LNCAP (cell line): Measurements from ENCODE around the gene DEAF1.

Source experiments
- TF ChIP-seq, protein P1 (sequence below): fragments of 450-650 bp; IDR thresholded peaks from 2 replicates; pipeline ENCODE4 v1.5.1; 2017; ENCODE audit warnings: mild to moderate bottlenecking

DEAF1 gene

DNA sequence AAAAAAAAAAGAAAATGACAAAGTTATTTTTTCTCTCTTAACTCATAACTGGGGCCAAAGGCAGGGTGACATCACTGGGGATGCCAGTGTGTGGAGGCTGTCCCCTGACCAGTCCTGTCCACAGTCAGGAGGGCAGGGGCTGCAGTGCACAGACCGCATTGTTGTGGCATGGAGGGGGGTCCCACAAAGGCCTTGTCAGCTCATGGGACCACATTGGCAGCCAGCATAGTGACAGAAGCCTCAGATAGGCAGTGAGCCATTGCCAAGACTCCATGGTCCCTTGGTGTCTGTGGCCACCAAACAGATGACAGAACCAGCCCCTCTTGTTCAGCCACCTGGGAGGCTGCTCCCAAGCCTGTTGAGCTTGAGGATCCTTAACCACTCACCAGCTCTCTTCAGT lies 4.7 kb upstream of the DEAF1 start:
- TF ChIP-seq, protein P1, sequence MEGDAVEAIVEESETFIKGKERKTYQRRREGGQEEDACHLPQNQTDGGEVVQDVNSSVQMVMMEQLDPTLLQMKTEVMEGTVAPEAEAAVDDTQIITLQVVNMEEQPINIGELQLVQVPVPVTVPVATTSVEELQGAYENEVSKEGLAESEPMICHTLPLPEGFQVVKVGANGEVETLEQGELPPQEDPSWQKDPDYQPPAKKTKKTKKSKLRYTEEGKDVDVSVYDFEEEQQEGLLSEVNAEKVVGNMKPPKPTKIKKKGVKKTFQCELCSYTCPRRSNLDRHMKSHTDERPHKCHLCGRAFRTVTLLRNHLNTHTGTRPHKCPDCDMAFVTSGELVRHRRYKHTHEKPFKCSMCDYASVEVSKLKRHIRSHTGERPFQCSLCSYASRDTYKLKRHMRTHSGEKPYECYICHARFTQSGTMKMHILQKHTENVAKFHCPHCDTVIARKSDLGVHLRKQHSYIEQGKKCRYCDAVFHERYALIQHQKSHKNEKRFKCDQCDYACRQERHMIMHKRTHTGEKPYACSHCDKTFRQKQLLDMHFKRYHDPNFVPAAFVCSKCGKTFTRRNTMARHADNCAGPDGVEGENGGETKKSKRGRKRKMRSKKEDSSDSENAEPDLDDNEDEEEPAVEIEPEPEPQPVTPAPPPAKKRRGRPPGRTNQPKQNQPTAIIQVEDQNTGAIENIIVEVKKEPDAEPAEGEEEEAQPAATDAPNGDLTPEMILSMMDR, result no peak

DNA sequence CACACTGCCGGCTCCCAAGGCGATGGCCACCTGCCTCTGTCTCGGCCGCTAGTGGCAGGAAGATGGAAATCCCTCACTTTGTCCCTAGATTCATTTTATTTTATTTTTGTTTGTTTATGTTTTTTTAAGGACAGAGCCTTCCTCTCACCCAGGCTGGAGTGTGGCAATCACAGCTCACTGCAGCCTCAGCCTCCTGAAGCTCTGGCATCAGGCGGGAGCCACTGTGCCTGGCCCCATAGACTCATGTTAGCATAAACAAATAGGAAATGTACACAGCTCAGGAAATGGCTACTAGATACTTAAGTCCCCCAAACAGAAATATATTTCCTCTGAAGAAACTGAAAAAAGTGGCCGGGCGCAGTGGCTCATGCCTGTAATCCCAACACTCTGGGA lies 4.1 kb upstream of the DEAF1 start:
- TF ChIP-seq, protein P1, result no peak

DNA sequence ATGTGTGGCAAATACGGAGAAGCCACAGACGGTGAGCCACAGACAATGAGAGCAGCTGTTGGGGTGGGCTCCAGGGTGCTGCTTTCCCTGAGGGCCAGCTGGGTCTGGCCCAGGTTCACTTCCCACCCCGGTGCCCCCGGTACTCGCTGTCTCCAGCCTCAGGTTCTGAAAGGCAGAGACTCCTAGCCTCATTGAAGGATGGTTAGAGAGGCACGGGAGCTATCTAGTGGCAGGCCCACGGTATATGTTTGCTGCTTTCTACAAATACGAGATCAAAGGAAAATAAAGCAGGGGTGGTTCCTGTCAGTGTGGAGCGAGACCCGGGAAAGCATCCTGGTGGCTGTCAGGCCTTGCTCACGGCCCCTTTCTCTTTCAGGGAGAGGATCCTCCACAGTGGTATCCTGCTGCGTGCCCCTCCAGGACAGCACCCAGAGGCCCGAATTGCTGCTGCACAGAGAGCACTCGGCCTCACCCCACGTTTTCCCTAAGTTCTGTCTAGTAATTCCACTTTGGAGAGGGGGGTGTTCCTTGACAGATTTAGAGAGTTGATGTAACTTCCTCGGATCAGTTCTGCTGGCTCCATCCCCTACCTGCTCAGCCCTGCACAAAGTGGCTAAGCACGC lies 3.6 kb upstream of the DEAF1 start:
- TF ChIP-seq, protein P1, result no peak

DNA sequence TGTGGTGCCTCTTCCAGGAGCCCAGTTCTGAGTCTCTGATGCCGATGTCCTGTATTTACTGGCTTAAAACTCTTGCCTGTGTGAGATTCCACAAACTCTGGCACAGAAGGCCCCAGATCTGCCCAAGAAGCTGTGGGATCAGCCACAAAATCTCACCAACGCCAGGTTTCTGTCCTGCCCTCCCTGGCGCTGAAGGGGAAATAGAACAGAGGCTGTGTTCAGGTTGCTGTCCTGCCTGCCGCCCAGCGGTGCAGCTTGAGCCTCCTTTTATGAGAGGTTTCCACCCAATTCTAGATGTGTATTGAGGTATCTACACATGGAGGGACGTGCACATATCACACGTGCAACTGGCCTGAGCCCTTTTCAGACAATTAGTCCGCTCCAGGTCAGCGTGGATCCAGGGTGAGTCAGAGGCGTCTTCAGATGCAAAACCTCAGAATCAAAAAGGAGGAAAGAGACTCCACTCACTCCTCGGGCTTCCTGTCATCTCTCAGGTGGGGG lies 2.8 kb upstream of the DEAF1 start:
- TF ChIP-seq, protein P1, result no peak

DNA sequence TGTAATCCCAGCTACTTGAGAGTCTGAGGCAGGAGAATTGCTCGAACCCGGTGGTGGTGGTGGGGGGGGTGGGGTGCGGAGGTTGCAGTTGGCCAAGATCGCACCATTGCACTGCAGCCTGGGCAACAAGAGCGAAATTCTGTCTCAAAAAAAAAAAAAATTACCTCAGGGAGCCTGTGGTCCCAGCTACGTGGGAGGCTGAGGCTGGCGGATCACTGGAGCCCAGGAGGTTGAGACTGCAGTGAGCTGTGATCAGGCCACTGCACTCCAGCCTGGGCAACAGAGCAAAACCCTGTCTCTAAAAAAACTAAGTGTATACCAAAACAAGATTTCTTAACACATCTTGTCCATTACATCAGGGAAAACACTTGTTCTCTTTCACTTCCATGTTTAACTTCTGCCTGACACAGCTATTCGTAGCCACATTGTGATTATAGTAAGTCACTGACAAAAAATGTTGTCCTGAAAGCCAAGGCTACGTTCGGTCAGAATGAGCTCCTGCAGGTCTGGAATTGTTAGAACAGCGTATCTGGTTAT lies 2.0 kb upstream of the DEAF1 start:
- TF ChIP-seq, protein P1, result no peak

DNA sequence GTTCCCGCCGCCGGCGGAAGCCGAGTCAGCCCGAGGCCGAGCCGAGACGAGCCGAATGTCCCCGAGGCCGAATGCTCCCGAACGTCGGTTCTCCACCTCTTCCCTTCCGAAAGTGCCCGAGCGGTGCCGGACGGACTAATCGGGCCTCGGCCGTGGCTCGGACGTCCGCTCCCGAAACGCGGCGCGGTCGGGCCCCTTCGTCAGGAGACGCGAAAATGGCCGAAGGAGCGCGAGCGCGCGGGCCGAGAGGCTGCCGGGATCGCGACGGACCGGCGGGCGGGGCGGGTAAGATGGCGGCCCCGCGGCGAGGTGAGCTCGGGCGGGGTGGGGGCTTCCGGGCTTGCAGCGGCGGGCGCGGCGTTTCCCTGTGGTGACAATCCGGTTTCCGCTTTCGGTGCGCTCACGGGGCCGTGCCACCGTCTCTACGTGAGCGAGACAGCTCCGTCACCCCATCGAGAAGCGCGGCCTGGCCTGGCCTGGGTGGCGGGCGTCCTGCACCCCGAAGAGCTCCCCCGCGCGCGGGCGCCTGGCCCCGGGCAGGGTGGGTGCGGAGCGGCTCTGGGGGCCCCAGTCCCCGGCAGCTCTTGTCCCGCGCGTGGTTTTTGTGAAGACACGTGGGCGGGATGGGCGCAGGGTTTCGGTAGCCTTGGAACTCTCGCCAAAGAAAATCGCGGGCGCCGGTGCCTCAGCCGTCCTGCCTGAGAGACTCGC lies 671 bp upstream of the DEAF1 start, which contains the start of gene TMEM80:
Gene TMEM80, plus strand, starts transcription at position 279 of the 711 bp plus-strand sequence. Its CDS starts 12 bp downstream, at position 291.
- TF ChIP-seq, protein P1, result no peak

DNA sequence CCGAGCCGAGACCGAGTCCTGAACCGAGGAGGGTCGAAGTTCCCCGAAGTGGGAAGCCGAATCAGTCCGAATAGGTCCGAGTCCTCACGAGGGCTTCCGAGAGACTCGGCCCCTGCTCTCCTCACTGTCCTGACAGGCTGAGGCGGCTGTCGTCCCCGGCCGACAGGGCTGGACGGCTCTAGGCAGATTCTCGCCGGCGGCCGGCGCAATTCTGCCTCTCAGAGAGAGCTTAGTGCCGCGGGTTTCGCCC lies 191 bp upstream of the DEAF1 start:
- TF ChIP-seq, protein P1, result no peak
